Small intestine (tissue), 7 donors: Measurements from ENCODE around the gene CCL2. TPM values are rescaled to one million over a fixed set of nuclear protein-coding genes. Genes with fewer than 3 reads are reported as not detected.

ENCODE experiments used
- DNase-seq, 2 donors: peaks; one replicate each; pipeline versions ENCODE4 v3.0.0 to v3.0.0-alpha.2; 2013
- FAIRE-seq: peaks from 2 replicates; lab custom pipeline; 2012; peaks lifted over from hg19 to GRCh38; lab: Jason Lieb, UNC
- H3K27ac ChIP-seq, 3 donors: one replicate each; pipeline ENCODE4 v1.5.1; 2013; ENCODE audit warnings: low read length in 2 of 3, mild to moderate bottlenecking in 2 of 3, control low read depth in 1 of 3, inconsistent platforms in 1 of 3, low read depth in 1 of 3, moderate library complexity in 1 of 3
- H3K27me3 ChIP-seq, 3 donors: one replicate each; pipeline ENCODE4 v1.6.1; 2013; ENCODE audit warnings: low read length in 3 of 3, inconsistent platforms in 1 of 3; ENCODE audit not compliant: control insufficient read depth in 3 of 3, insufficient read depth in 3 of 3
- H3K36me3 ChIP-seq, 3 donors: one replicate each; pipeline ENCODE4 v1.6.1; 2013; ENCODE audit warnings: low read length in 3 of 3, inconsistent platforms in 1 of 3, low read depth in 1 of 3, mild to moderate bottlenecking in 1 of 3, moderate library complexity in 1 of 3; ENCODE audit not compliant: control insufficient read depth in 3 of 3, insufficient read depth in 2 of 3
- H3K4me1 ChIP-seq, 3 donors: one replicate each; pipeline ENCODE4 v1.6.1; 2013; ENCODE audit warnings: low read length in 2 of 3, inconsistent platforms in 1 of 3, low read depth in 1 of 3, mild to moderate bottlenecking in 1 of 3, moderate library complexity in 1 of 3; ENCODE audit not compliant: control insufficient read depth in 3 of 3, insufficient read depth in 2 of 3
- H3K4me3 ChIP-seq, 3 donors: one replicate each; pipeline ENCODE4 v1.5.1; 2013; ENCODE audit warnings: low read length in 3 of 3, control low read depth in 1 of 3, inconsistent platforms in 1 of 3, low read depth in 1 of 3, mild to moderate bottlenecking in 1 of 3, moderate library complexity in 1 of 3
- H3K9me3 ChIP-seq, 2 donors: one replicate each; pipeline ENCODE4 v1.6.1; 2013; ENCODE audit warnings: low read depth in 1 of 2, low read length in 1 of 2; ENCODE audit not compliant: control insufficient read depth in 2 of 2, insufficient read depth in 1 of 2
- WGBS, 3 donors: extraction: QIAGEN DNeasy Blood & Tissue Kit; methylation state at CpG; one replicate each; pipeline ENCODE4 v1.1.7; 2013; 5-methylcytosine and 5-hydroxymethylcytosine counted together
- polyA plus RNA-seq, 4 donors: library from polyadenylated mRNA; stranded (reverse) in 3 of 4; unstranded in 1 of 4; fragments of 200-250 nt in 3 of 4; fragments of 120-200 nt in 1 of 4; gene quantifications; one replicate each; pipeline versions ENCODE4 v1.2.1 to v1.2.3, GENCODE V29; 2013
- donor health status: healthy with polysubstance abuse.
- donor health status: control.
- donor health status: control.
- donor health status: Bipolar disorder and iron deficiency.
- donor health status: healthy.

The CCL2 gene
- polyA plus RNA-seq, 4 donors, result 6.0 to 29.2 (median 21.4) TPM

- H3K36me3 ChIP-seq, result no peaks in the 10 kb centered on the region
- H3K9me3 ChIP-seq, result no peaks in the 10 kb centered on the region
- peak overlapping the region in 2 of 3 donors; percentile 13 to 88 for H3K27ac ChIP-seq
- H3K27me3 ChIP-seq, result peaks cover 0 to 2% (median 0%) of the 10 kb centered on the region in 3 donors
- no peak overlapping the region for H3K4me3 ChIP-seq
- 25 to 36% (median 32%) methylated on average over 5 of the region's 5 CpGs for WGBS, 3 donors
- DNase-seq (no peak), FAIRE-seq (no peak)
- H3K4me1 ChIP-seq, result peaks cover 0 to 71% (median 10%) of the 10 kb centered on the region in 3 donors
Observed at GRCh38 chr17:34252095-34252443, 3.0 kb upstream of the CCL2 start.

DNA sequence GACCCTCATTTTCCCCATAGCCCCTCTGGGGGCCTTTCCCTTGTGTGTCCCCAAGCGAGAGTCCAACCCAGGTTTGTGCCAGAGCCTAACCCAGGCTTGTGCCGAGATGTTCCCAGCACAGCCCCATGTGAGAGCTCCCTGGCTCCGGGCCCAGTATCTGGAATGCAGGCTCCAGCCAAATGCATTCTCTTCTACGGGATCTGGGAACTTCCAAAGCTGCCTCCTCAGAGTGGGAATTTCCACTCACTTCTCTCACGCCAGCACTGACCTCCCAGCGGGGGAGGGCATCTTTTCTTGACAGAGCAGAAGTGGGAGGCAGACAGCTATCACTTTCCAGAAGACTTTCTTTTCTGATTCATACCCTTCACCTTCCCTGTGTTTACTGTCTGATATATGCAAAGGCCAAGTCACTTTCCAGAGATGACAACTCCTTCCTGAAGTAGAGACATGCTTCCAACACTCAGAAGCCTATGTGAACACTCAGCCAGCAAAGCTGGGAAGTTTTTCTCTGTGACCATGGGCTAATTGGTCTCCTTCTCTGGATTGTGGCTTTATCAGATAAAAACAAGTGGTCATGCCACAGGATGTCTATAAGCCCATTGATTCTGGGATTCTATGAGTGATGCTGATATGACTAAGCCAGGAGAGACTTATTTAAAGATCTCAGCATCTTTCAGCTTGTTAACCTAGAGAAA, 2.5 kb upstream of the CCL2 start:
- peaks cover 0 to 2% (median 0%) of the 10 kb centered on the region in 3 donors for H3K27me3 ChIP-seq
- H3K4me1 ChIP-seq, result peaks cover 0 to 66% (median 10%) of the 10 kb centered on the region in 3 donors
- peak; percentile 12 to 68 for DNase-seq
- no peaks in the 10 kb centered on the region for H3K9me3 ChIP-seq
- WGBS, 3 donors, result 6 to 22% (median 21%) methylated on average over 6 of the region's 6 CpGs
- H3K27ac ChIP-seq, result peak overlapping the region in 2 of 3 donors; percentile 13 to 88
- H3K4me3 ChIP-seq, result no peak overlapping the region
- no peak for FAIRE-seq
- no peaks in the 10 kb centered on the region for H3K36me3 ChIP-seq

- Histone ChIP-seq H3K36me3 (no peaks in the 10 kb centered on the region), H3K4me3 (no peak overlapping the region), H3K9me3 (no peaks in the 10 kb centered on the region), H3K27me3 (peaks cover 0 to 2% (median 0%) of the 10 kb centered on the region in 3 donors), H3K4me1 (peaks cover 0 to 61% (median 10%) of the 10 kb centered on the region in 3 donors), H3K27ac (peak overlapping the region in 2 of 3 donors; percentile 3 to 88)
- FAIRE-seq (no peak), DNase-seq (no peak)
- 72 to 81% (median 74%) methylated on average over 3 of the region's 3 CpGs for WGBS, 3 donors
Observed at GRCh38 chr17:34253139-34253525, 2.0 kb upstream of the CCL2 start.

GRCh38 chr17:34254146-34254545, 939 bp upstream of the CCL2 start:
- Histone ChIP-seq H3K4me3 (no peak overlapping the region), H3K4me1 (peaks cover 0 to 52% (median 4%) of the 10 kb centered on the region in 3 donors), H3K9me3 (no peaks in the 10 kb centered on the region), H3K36me3 (no peaks in the 10 kb centered on the region), H3K27ac (peak overlapping the region in 2 of 3 donors; percentile 77 to 88), H3K27me3 (peaks cover 0 to 2% (median 0%) of the 10 kb centered on the region in 3 donors)
- DNase-seq (no peak), FAIRE-seq (no peak)
- WGBS, 3 donors, result 49 to 65% (median 61%) methylated on average over 3 of the region's 3 CpGs

DNA sequence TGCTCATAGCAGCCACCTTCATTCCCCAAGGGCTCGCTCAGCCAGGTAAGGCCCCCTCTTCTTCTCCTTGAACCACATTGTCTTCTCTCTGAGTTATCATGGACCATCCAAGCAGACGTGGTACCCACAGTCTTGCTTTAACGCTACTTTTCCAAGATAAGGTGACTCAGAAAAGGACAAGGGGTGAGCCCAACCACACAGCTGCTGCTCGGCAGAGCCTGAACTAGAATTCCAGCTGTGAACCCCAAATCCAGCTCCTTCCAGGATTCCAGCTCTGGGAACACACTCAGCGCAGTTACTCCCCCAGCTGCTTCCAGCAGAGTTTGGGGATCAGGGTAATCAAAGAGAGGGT, 272 bp downstream of the CCL2 start:
- Histone ChIP-seq H3K4me1 (peaks cover 0 to 42% (median 2%) of the 10 kb centered on the region in 3 donors), H3K9me3 (no peaks in the 10 kb centered on the region), H3K4me3 (peak overlapping the region in 2 of 3 donors; percentile 19 to 46), H3K27me3 (peaks cover 0 to 2% (median 0%) of the 10 kb centered on the region in 3 donors), H3K36me3 (no peaks in the 10 kb centered on the region), H3K27ac (peak overlapping the region in 2 of 3 donors; percentile 77 to 88)
- 27 to 38% (median 29%) methylated on average over 5 of the region's 5 CpGs for whole genome bisulfite sequencing, 3 donors
- no peak for FAIRE-seq
- DNase-seq, result no peak

DNA sequence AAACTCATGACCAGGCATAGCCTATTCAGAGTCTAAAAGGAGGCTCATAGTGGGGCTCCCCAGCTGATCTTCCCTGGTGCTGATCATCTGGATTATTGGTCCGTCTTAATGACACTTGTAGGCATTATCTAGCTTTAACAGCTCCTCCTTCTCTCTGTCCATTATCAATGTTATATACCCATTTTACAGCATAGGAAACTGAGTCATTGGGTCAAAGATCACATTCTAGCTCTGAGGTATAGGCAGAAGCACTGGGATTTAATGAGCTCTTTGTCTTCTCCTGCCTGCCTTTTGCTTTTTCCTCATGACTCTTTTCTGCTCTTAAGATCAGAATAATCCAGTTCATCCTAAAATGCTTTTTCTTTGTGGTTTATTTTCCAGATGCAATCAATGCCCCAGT, 756 bp downstream of the CCL2 start:
- Histone ChIP-seq H3K36me3 (no peaks in the 10 kb centered on the region), H3K4me3 (peak overlapping the region in 1 of 3 donors; percentile 46), H3K27ac (peak overlapping the region in 2 of 3 donors; percentile 77 to 88), H3K9me3 (no peaks in the 10 kb centered on the region), H3K4me1 (peaks cover 0 to 37% (median 2%) of the 10 kb centered on the region in 3 donors), H3K27me3 (peaks cover 0 to 2% (median 0%) of the 10 kb centered on the region in 3 donors)
- WGBS, 3 donors, result 65 to 84% (median 71%) methylated on average over 1 of the region's 1 CpG
- DNase-seq, result no peak
- no peak for FAIRE-seq

DNA sequence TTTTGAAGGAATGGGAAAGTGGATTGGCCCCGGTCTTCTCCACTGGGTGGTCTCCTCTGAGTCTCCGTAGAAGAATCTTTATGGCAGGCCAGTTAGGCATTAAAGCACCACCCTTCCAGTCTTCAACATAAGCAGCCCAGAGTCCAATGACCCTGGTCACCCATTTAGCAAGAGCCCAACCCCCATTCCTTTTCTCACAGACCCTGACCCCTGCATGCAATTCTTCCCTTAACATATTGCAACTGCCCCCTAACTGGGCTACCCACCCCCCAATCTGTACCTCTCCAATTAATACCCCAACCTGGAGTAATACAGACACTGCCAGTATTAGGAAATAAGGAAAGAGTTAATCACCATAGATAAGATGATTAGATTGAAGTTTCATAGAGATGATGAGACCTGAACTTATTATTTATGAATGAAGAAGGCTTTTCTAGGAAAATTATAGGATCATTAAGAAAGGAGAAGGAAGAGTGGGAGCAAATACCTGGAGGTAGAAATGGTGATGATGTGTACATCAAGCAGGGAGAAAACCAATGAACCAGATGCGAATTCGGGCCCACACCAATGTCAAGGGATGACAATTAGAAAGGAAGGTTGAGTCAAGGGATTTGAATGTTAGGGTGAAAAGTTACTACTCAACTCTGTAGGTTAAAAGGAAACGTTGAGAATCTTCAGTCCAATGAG, 2.4 kb downstream of the CCL2 start:
- no peak for DNase-seq
- WGBS, 3 donors, result 76 to 78% (median 78%) methylated on average over 5 of the region's 5 CpGs
- Histone ChIP-seq H3K27ac (no peak overlapping the region), H3K9me3 (no peaks in the 10 kb centered on the region), H3K36me3 (no peaks in the 10 kb centered on the region), H3K4me3 (no peak overlapping the region), H3K27me3 (peaks cover 0 to 2% (median 0%) of the 10 kb centered on the region in 3 donors), H3K4me1 (peaks cover 0 to 23% (median 2%) of the 10 kb centered on the region in 3 donors)
- no peak for FAIRE-seq

GRCh38 chr17:34257986-34258326, 2.9 kb downstream of the CCL2 start:
- Histone ChIP-seq H3K9me3 (no peaks in the 10 kb centered on the region), H3K27ac (no peak overlapping the region), H3K4me3 (no peak overlapping the region), H3K36me3 (no peaks in the 10 kb centered on the region), H3K4me1 (peaks cover 0 to 18% (median 2%) of the 10 kb centered on the region in 3 donors), H3K27me3 (peaks cover 0 to 2% (median 0%) of the 10 kb centered on the region in 3 donors)
- 71 to 100% (median 93%) methylated on average over 1 of the region's 1 CpG for WGBS, 3 donors
- FAIRE-seq (no peak), DNase-seq (no peak)
